PFSK-1 (cell line): ENCODE results near the gene BZW2.

Experiments used
- FOXP2 ChIP-seq: optimal IDR thresholded peaks from 2 replicates; pipeline ENCODE3; 2011; ENCODE audit warnings: borderline replicate concordance, control low read depth, inconsistent platforms; ENCODE audit not compliant: insufficient read depth; ENCODE audit errors: extremely low read length, extremely low read depth
- POLR2AphosphoS5 ChIP-seq: IDR thresholded peaks from 2 replicates; pipeline ENCODE4 v1.6.1; 2012; ENCODE audit warnings: low read depth, mild to moderate bottlenecking, control low read depth, low read length, moderate library complexity
- SIN3A ChIP-seq: IDR thresholded peaks from 2 replicates; pipeline ENCODE4 v1.6.1; 2012; ENCODE audit warnings: mild to moderate bottlenecking, low read length, moderate library complexity, borderline replicate concordance; ENCODE audit not compliant: insufficient read depth
- TAF1 ChIP-seq: IDR thresholded peaks from 2 replicates; pipeline ENCODE4 v1.6.1; 2012; ENCODE audit warnings: low read length, control low read depth, borderline replicate concordance; ENCODE audit not compliant: insufficient read depth

GRCh38 chr7:16688249-16688648 is 42.3 kb downstream of the BZW2 start:
- TF ChIP-seq SIN3A (no peak), FOXP2 (no peak), POLR2AphosphoS5 (no peak), TAF1 (no peak)
